Activated CD4-positive, alpha-beta T cell treated with anti-CD3 and anti-CD28 coated beads, Interleukin-2, amount 50 U/mL, for 1 hour (primary cell): ENCODE results near the gene RLN3.

Experiments
- DNase-seq: peaks from one replicate; pipeline ENCODE4 v3.0.0-alpha.2; 2020

RLN3 gene, protein sequence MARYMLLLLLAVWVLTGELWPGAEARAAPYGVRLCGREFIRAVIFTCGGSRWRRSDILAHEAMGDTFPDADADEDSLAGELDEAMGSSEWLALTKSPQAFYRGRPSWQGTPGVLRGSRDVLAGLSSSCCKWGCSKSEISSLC

DNA sequence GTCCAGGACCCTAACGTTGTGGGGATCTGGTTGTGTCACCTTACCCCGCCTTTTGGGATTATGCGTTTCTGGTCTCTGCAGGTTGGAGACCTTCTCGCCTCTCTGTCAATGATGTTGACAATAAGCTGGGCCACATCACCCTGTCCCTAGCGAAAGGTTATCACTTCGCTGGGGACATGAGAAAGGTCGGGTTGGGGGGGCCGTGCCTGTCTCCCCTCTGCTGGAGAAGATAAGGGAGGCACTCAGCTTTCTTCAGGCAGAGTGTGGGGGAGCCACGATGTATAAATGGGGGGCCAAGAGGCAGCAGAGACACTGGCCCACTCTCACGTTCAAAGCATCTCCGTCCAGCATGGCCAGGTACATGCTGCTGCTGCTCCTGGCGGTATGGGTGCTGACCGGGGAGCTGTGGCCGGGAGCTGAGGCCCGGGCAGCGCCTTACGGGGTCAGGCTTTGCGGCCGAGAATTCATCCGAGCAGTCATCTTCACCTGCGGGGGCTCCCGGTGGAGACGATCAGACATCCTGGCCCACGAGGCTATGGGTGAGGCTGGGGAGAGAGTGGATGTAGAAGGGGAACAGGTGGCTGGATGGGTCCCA, at the start of gene RLN3:
Gene RLN3, plus strand, starts transcription at position 293 of the 595 bp plus-strand sequence. Its CDS starts 57 bp downstream, at position 350.
- DNase-seq: no peak

DNA sequence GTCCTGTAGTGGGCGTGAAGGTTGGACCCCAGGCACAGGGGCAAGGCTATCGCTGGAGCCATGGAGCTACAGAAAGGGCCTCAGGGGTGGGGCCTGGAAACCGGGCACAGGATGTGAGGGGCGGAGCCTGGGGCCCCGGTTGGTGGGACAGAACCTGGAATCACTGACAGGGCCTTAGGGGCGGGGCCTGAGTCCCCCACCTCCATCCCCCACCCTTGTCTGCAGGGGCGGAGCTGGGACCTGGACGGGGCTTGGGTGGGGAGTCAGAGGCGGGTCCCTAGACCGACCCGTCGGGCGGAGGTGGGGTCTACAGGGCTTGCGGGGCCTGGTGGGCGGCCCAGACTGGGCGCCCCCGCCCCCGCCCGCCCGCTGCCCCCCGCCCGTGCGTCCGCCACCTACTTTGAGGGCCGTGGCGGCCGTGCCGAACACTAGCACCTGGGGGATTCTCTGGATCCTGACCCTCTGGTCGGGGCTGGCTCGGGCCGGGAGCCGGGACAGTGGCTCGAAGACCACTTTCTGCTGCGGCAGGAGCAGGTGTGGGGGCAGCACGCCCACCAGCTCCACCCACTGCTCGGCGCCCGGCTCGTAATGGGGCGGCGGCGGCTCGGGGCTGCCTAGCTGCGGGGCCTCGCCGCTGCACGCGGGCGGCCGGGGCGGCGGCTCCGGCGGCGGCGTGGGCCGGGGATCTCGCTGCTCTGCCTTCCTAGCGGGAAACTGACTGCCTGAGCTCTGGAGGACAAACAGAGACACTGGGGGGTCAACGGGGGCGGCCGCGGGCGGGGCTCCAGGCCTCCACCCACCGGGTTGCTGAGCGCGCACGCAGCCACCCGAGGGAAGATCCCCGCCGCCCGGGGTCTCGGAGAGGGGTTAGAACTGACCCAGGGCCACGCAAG, 49.4 kb upstream of the RLN3 start:
- no peak for DNase-seq

DNA sequence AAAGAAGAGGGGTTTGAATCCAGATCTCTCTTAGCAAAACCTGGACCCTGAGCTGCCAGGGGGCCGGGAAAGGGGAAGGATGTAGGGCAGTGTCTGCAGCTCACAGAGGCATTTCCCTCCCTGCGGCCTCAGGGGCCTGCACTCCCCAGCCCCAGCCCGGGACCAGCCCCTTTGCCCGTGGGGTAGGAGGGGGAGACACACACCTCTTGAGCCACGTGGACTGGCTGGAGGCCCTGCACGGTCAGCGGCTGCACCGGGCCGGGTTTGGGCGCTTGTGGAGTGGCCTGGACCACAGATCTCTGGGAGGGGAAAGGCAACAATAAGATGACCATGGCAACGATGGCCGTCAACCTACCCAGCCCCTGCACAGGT, 48.7 kb upstream of the RLN3 start:
- no peak for DNase-seq

DNA sequence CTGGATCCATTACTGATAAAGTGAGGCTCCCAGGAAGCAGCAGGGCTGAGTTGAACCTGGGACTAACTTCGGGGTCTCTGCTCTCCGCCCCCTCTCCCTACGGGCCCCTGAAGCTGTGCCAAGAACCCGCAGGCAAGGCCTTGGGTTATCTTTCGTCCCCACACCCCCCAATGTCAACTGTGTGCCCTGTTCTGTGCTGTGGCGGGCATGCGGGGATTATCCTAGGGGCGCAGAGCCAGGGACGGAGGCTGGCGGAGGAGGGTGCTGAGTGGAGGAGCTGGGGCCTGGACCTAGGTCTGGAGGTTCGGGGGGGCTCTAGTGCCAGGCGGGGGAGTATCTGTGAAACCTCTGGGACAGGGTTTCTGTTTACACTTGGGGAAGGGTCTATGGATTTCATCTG, 48.3 kb upstream of the RLN3 start:
- DNase-seq: no peak

DNA sequence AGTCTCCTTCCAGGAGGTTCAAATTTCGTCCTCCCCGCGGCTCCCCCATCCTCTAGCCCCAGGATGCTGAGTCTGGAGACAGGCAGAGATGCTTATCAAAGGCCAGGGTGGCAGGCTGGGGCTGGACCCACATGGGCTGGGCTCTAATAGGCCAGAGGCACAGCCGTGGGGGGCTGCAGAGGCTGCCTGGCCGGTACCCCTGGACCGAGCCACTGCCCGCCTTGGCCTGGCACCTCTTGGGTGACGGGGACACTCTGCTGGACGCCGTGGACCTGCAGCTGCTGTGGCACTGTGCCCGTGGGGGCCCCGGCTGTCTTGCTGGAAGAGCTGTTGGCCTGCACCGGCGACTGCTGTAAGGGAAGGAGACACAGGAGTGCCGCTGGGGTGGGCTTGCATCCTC, 47.6 kb upstream of the RLN3 start:
- no peak for DNase-seq

DNA sequence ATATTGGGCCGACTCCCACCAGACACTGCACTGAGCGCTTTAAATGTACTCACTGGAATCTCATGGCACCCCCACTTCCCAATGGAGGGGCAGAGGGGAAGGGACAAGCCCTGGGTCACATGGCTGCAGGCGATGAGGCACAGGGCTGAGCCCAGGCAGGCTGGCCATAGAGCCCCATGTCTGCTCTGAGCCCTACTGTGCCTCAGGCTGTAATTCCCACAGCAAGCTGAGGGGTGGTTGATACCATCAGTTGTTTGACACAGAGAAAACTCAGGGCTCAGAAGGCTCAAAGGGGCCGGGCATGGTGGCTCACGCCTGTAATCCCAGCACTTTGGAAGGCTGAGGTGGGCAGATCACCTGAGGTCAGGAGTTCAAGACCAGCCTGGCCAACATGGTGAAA, 46.9 kb upstream of the RLN3 start:
- DNase-seq: no peak

DNA sequence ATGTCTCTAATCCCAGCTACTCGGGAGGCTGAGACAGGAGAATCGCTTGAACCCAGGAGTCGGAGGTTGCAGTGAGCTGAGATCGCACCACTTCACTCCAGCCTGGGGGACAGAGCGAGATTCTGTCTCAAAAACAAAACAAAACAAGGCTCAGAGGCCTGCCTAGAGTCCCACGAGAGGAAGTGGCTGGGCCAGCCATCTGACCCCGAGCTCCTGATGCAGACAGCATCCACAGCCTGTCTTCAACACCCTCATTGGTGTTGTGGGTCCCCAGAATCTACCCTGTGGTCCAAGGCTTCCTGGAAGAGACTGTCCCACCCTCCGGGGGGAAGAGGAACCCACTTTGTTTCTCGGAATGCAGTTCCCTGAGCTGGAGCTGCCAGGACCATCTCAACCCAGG, 46.5 kb upstream of the RLN3 start:
- no peak for DNase-seq

DNA sequence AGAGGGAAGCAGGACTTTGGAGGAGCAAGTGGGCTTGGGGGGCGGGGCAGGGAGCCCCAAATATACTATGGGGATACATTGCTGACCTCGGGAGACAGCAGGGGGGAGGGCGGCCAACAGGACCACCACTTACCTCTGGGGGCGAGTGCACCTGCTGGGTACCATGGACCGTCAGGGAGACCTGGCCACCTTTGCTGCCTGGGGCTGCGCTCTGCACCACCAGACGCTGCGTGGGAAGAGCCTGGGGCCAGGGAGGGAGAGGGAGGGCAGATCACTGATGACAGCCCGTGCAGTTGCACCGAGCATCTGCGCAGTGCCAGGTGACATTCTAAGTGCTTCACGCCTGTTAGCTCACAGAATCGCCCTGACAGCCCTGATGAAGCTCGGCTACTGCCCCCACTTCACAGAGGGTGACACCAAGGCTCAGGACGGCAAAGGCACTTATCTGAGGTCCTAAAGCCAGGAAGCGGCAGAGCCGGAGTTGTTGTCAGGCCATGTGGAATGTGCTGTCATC, 45.9 kb upstream of the RLN3 start:
- no peak for DNase-seq

DNA sequence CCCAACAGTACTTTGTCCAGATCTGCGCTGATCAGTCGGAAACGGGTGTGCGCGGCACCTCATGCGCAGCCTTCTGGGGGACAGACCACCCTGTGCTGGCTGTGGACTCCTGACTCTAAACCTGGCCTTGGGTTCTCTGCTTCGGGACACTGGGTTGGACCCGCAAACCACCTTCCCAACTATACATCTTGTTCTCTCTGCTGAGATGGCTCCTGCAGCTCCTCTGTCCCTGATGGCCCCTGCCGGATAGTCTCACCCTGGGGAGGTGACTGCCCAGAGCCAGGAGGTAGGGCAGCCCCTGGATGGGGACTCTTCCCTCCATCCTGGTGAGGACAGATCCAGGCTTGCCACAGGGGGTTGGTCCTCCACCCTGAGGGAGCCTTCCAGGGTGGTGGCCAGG, 45.2 kb upstream of the RLN3 start:
- DNase-seq: no peak

DNA sequence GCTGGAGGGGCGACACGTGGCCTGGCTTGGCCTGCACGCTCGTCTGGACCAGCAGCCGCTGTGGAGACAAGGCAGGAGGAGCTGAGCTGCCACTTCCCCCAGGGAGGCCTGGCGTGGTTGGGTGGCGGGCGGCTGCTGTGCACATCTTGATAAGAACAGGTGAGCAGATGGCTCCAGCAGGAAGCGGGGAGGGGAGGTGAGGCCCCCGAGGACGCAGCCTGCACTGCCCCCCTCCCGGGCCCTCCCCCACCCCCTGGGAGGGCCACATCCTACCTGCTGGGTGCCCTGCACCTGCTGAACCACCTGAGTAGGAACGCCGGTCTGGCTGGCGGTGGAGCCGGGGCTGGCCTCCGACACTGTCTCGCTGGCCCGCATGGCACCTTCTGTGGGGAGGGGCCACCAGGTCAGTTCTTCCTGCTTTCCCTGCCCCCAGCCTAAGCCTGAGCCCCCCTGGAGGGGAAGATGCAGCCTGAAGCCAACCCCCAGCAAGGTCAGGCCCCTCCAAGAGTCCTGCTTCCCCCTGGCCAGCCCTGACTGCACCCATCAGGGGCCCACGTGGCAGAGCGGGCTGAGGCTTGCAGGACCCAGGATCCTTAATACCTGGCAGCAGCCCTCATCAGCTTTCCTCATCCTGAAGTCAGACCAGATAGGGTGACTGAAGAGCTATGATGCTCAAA, 44.6 kb upstream of the RLN3 start:
- DNase-seq: peak; percentile 44

DNA sequence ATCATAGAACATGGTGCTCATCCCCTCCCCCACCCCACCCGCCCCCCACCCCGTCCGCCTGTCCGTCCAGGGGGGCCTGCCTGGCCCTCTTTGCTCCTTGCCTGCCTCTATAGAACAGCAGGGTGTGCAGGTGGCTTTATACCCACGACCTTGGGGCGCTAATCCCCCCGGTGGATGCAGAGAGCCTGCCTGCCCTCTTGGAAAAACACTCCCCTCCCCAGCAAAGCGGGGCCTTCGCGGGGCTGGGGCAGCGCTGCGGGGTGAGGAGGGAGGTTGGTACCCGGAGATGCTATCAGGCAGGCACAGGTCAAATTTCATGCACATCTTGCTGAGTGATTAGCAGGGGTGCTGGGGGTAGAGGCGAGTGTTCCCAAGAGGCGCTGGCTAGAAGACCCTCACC, 43.8 kb upstream of the RLN3 start:
- DNase-seq: no peak

DNA sequence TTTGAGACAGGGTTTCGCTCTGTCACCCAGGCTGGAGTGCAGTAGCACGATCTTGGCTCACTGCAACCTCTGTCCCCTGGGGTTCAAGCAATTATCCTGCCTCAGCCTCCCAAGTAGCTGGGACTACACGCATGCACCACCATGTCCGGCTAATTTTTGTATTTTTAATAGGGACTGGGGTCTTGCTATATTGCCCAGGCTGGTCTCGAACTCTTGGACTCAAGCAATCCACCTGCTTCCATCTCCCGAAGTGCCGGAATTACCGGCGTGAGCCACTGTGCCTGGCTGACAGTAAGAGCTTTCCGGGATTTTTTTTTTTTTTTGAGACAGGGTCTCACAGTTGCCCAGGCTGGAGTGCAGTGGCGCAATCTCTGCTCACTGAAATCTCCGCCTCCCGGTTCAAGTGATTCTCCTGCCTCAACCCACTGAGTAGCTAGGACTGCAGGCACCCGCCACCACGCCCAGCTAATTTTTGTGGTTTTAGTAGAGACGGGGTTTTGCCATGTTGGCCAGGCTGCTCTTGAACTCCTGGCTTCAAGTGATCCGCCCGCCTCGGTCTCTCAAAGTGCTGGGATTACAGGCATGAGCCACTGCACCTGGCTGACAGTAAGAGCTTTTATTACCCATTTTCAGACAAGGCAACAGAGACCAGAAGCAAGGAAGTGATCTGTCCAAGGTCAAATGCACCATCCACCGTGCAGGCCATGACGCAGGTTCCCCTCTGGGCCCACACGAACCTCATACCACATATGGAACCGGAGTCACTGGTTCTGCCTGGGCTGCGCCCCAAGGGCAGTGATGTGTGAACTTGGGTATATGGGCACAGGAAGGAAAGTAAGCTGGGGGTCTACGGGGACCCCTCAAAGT, 42.8 kb upstream of the RLN3 start:
- DNase-seq: peak; percentile 39

DNA sequence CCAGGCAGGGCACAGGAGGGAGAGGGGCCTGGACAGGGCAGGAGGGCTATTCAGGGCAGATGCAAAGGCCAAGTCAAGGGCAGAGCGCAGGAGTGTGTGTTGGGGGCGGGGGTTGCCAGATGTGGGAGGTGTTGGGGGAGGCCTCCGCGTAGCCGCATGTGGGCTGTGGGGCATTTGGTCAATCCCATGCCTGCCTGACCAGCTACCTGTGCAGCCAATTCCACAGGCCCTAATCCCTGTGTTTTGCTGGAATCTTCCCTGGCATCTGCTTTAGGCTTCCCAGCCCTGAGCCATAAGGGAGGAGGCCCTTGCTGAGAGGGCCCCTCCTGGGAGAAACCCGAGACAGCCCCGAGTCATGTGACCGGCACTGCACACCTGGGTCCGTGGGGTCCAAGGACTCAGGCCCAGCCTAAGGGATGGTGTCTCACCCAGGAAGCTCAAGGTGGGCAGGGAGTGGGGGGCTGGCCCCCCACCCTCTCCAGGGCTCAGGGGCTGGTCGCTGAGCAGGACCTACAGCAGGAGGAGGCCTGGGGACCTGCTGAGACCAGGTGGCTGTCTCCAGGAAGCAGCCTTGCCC, 42.1 kb upstream of the RLN3 start:
- DNase-seq: no peak

DNA sequence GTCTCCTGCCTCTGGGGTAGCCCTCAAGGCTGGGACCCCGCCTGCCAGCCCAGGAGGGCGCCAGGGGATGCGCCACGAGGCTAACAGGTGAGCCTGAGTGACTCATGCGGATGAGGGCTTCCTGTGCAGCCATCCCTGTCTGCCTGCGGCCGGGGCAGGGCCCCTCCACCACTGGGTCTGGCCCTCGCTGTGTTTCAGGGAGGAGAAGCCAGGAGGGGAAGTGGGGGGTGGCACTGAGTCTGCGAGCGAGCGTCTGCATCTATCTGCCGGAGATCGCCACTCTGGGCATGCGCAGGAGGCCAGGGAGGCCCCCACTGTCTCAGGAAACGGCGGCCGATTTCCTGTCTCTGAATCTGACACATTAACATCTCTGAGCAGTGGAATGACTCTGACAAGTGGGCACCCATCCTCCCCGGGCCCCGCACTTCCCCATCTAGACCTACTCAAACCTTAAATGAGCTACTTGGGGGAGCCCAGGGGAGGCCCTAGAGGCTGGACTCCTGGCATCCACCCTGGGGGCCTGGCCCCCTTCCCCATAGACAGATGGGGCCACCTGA, 41.5 kb upstream of the RLN3 start:
- DNase-seq: peak; percentile 99

DNA sequence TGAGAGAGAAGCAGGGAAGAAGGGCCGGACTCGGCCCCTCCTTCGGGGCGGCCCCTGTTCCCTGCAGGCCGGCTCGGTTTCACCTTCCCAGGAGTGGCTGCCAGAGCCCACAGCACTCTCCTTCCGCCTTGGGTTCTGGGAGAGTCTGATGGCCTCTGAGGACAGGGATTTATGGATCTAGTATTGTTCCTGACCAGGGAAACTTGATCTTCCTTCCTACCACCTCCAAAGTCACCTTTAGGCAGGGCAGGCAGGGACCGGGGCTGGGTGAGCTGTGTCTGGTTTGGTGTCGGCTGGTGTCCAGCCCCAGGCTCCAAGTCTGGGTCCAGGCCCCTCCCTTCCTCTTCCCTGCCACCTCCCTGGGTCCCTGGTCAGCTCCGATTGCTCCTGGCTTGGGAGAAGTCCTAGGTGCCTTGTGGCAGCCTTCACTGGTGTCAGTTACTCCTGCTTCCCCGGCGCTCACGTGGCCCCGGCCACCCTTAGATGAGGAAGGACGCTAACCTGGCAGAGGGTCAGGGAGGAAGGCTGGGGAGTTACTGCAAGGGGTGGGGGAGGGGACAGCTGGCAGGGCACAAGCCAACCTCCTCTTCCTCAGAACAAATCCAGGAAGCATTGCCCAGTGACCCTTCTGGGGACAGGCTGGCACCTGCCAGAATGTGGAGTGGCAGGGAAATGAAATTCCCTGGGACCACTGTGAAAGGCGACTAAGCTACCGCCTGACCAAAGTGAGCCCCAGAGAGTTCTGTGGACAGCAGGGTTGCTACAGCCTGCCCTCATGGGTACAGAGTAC, 40.7 kb upstream of the RLN3 start:
- DNase-seq: no peak

DNA sequence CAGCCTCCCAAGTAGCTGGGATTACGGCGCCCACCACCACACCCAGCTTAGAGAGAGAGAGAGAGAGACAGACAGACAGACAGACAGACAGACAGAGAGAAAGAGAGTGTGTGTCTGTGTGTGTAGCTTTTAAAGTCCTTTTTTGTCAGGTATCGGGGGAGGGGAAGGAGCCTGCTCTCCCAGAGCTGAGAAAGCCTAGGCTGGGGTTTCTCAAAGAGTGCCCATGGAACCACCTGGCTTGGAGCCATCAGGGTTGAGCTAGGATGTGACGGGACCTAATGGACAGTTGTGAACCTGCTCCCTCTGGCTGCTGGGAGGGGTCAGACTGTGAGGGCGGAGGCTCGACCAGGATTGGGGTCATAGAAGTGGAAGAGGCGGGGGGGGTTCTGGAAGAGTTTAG, 38.5 kb upstream of the RLN3 start:
- no peak for DNase-seq

DNA sequence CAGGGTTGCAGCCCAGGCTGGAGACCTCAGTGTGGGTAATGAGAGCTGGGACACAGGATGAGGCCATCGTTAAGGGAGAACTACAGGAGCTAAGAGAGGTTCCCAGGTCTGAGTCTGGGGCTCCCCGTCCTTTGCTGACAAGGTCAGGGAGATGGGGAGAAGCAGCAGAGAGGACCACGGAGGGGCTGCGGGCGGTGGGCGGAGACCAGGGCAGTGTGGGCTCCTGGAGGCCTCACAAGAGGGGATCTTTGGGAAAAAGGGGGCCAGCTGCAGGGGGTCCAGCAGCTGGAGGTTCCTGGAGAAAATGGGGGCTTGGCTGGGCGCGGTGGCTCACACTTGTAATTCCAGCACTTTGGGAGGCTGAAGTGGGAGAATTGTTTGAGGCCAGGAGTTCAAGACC, 37.9 kb upstream of the RLN3 start:
- no peak for DNase-seq

DNA sequence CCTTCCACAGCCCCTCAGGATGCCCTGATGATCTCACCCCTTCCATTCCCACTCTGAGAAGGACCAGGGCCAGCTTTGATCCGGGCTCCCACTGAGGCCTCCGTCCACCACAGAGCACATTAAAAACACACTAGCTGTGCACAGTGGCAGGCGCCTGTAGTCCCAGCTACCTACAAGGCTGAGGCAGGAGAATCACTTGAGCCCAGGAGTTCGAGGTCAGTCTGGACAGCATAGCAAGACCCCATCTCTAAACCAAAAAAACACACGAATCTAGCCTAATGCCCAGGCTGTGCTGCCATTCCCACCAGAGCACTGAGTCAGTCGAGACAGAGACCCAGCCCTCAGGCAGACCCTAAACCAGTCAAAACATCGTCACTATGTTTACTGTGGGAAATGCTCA, 35.9 kb upstream of the RLN3 start:
- no peak for DNase-seq

DNA sequence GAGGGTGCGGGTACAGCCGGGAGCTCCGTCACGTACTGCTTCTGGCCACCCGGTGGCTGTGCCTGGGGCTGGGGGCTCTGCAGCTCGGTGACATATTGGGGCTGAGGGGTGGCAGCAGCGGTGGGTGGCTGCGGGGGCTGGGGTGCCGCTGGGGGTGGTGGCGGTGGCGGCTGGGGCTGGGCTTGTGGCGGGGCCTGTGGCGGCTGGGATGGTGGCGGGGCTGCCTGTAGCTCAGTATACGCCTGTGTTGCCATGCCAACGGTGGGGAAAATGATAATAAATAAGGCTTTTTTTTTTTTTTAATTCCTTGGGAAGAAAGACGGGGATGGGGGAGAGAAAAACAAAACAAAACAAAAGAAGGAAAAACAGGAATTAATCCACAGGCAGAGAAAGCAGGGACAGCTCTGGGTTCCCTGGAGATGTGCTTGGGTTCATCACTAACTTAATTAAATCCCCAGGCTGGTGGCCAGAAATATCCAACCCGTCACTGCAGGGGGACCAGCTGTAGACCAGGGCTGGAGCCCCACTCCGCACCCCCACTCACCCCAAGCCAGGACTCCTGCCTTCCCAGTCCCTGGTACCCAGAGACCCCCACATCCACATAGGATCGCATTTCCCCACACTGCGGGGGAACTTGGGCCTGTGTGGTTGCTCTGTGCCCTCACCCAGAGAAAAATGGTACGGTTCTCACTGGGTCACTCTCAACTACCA, 34.2 kb upstream of the RLN3 start:
- DNase-seq: no peak

DNA sequence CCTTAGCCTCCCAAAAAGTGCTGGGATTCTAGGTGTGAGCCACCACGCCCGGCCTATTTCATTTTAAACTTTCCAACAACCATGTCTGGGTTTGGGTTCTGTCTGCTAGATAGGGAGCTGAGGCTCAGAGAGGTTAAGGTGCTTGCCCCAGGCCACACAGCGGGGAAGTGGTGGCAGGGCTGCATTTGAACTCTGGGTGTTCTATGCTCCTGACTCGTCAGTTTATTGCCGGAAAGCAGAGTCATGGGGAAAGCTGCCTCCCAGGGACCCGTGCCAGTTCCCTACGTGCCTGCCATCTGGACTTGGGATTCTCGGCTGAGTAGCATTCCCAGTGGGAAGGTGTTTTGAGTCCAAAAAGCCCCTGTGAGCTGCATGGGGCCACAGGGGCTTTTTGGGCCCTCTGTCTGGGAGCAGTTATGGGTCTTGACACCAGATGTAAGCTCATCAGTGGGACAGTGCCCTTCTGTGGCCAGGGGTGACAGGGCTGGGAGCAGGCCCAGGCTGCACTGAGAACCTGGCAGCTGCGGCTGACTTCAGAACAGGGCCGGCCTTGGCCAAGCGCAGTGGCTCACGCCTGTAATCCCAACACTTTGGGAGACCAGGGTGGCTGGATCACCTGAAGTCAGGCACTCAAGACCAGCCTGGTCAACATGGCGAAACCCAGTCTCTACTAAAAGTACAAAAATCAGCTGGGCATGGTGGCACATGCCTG, 32.8 kb upstream of the RLN3 start:
- no peak for DNase-seq
